OCI-LY1 (cell line): ENCODE data around the gene PPIL6.

ENCODE experiments used
- H2AFZ ChIP-seq: fragments of 200-600 bp; sonication (generic), shearing (Covaris generic); 2 replicates; pipeline ENCODE4 v1.6.0; 2014; ENCODE audit warnings: antibody characterized with exemption, mild to moderate bottlenecking, low read length
- H3F3A ChIP-seq: fragments of 200-600 bp; sonication (generic), shearing (Covaris generic); 2 replicates; pipeline ENCODE4 v1.6.0; 2014; ENCODE audit warnings: mild to moderate bottlenecking, antibody characterized with exemption, low read length, moderate library complexity; ENCODE audit not compliant: insufficient read depth
- H3K27ac ChIP-seq: fragments of 200-600 bp; sonication (generic); 2 replicates; pipeline ENCODE4 v1.5.1; 2014; ENCODE audit warnings: low read length, mixed run types, mild to moderate bottlenecking, low read depth; ENCODE audit not compliant: poor library complexity, severe bottlenecking
- H3K27me3 ChIP-seq: fragments of 200-600 bp; sonication (generic); 2 replicates; pipeline ENCODE4 v1.6.0; 2014; ENCODE audit warnings: antibody characterized with exemption, mild to moderate bottlenecking, low read length, moderate library complexity; ENCODE audit not compliant: insufficient read depth
- H3K36me3 ChIP-seq: fragments of 200-600 bp; sonication (generic); 2 replicates; pipeline ENCODE4 v1.6.1; 2014; ENCODE audit warnings: mild to moderate bottlenecking, antibody characterized with exemption, low read length, moderate library complexity, mixed read lengths; ENCODE audit not compliant: insufficient read depth
- H3K4me1 ChIP-seq: fragments of 200-600 bp; sonication (generic); 2 replicates; pipeline ENCODE4 v1.5.1; 2014; ENCODE audit warnings: mild to moderate bottlenecking, low read length, moderate library complexity; ENCODE audit not compliant: insufficient read depth, severe bottlenecking
- H3K4me2 ChIP-seq: fragments of 200-600 bp; sonication (generic), shearing (Covaris generic); 2 replicates; pipeline ENCODE4 v1.6.1; 2014; ENCODE audit warnings: low read length
- H3K4me3 ChIP-seq: fragments of 200-600 bp; sonication (generic); 2 replicates; pipeline ENCODE4 v1.5.1; 2014; ENCODE audit warnings: low read length, low read depth, mild to moderate bottlenecking, mixed read lengths; ENCODE audit not compliant: poor library complexity, severe bottlenecking
- H3K79me2 ChIP-seq: fragments of 200-600 bp; shearing (Covaris generic); 2 replicates; pipeline ENCODE4 v1.6.1; 2016; ENCODE audit warnings: mixed run types, low read length, mixed read lengths; ENCODE audit not compliant: insufficient read depth
- H3K9ac ChIP-seq: fragments of 200-600 bp; sonication (generic), shearing (Covaris generic); 2 replicates; pipeline ENCODE4 v1.6.1; 2014; ENCODE audit warnings: mild to moderate bottlenecking, low read length, mixed read lengths
- H3K9me2 ChIP-seq: fragments of 200-600 bp; sonication (generic), shearing (Covaris generic); 2 replicates; pipeline ENCODE4 v1.6.1; 2014; ENCODE audit warnings: low read depth, mild to moderate bottlenecking, low read length, mixed read lengths
- H3K9me3 ChIP-seq: fragments of 200-600 bp; shearing (Covaris generic); 2 replicates; pipeline ENCODE4 v1.6.1; 2014; ENCODE audit warnings: low read length, mixed read lengths
- H4K20me1 ChIP-seq: fragments of 200-600 bp; sonication (generic), shearing (Covaris generic); 2 replicates; pipeline ENCODE4 v1.6.0; 2016; ENCODE audit warnings: mild to moderate bottlenecking, low read length; ENCODE audit not compliant: insufficient read depth
- EZH2 ChIP-seq: fragments of 200-600 bp; sonication (generic), shearing (Covaris generic); IDR thresholded peaks from 2 replicates; pipeline ENCODE4 v1.8.0; 2017; ENCODE audit warnings: borderline replicate concordance, mixed run types, mild to moderate bottlenecking, antibody characterized with exemption, low read length, moderate library complexity, mixed read lengths
- TF ChIP-seq, protein P1 (sequence below): fragments of 200-600 bp; sonication (generic), shearing (Covaris generic); IDR thresholded peaks from 2 replicates; pipeline ENCODE4 v1.5.1; 2017; ENCODE audit warnings: mild to moderate bottlenecking, antibody characterized with exemption, low read length, moderate library complexity, mixed read lengths

Gene PPIL6

DNA sequence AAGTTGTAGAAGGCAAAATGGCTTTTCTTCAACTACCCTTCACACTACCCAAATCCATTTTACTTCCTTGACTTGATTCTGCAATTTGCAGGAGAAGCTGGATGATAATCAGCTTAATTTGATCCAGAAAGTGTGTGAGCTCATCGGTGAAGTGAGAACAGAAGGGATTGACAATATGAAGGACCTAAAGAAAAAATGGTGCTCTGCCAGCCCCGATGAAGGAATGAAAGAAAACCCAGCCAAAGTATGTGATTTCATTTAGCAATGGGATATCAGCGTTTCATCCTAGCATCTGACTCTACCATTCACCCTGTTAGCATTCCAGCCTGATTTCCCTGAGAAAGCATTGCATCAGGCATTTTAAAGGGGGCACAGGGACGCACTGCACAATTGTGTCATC is 99.6 kb downstream of the PPIL6 start:
- Histone ChIP-seq H3K27me3 (no peaks in the 10 kb centered on the region), H3F3A (no peaks in the 10 kb centered on the region), H3K4me2 (no peak overlapping the region), H2AFZ (no peak overlapping the region), H3K79me2 (no peaks in the 10 kb centered on the region), H3K9me3 (no peaks in the 10 kb centered on the region), H3K4me3 (no peak overlapping the region), H3K9ac (no peak overlapping the region), H3K27ac (no peak overlapping the region), H4K20me1 (no peaks in the 10 kb centered on the region), H3K9me2 (no peaks in the 10 kb centered on the region), H3K4me1 (no peaks in the 10 kb centered on the region), H3K36me3 (no peaks in the 10 kb centered on the region)
- TF ChIP-seq, protein P1, sequence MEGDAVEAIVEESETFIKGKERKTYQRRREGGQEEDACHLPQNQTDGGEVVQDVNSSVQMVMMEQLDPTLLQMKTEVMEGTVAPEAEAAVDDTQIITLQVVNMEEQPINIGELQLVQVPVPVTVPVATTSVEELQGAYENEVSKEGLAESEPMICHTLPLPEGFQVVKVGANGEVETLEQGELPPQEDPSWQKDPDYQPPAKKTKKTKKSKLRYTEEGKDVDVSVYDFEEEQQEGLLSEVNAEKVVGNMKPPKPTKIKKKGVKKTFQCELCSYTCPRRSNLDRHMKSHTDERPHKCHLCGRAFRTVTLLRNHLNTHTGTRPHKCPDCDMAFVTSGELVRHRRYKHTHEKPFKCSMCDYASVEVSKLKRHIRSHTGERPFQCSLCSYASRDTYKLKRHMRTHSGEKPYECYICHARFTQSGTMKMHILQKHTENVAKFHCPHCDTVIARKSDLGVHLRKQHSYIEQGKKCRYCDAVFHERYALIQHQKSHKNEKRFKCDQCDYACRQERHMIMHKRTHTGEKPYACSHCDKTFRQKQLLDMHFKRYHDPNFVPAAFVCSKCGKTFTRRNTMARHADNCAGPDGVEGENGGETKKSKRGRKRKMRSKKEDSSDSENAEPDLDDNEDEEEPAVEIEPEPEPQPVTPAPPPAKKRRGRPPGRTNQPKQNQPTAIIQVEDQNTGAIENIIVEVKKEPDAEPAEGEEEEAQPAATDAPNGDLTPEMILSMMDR: no peak
- TF ChIP-seq EZH2: no peak
